Measurements from ENCODE around the gene CROT. TPM values are rescaled to one million over a fixed set of nuclear protein-coding genes. Genes with fewer than 3 reads are reported as not detected.

Gene CROT
- total RNA-seq, 3 donors from 2014 or later (not counting 1 experiment from before 2014, with no cell fraction given): 17.5 to 19.0 (median 17.9) TPM

GRCh38 chr7:87344446-87344845, 1.0 kb upstream of the CROT start:
- TF ChIP-seq CTCF (IDR thresholded peaks at IDR 0.05): no peak
- ATAC-seq (no peak), DNase-seq (peak in 1 of 2 donors; percentile 18)
- Mint-ChIP-seq H3K36me3 (no peaks in the 10 kb centered on the region), H3K27me3 (ENCODE audit: low read depth in 2 of 2) (no peaks in the 10 kb centered on the region), H3K4me1 (peaks cover 50 to 52% of the 10 kb centered on the region in 2 donors), H3K4me3 (peak overlapping the region; percentile 92), H3K9me3 (no peaks in the 10 kb centered on the region), H3K27ac (peak overlapping the region; percentile 91 to 96)
- Histone ChIP-seq H3K27me3 (ENCODE audit: control insufficient read depth, insufficient read depth, low read length) (no peaks in the 10 kb centered on the region), H3K36me3 (ENCODE audit: control insufficient read depth, insufficient read depth, low read length) (peaks cover 17% of the 10 kb centered on the region), H3K27ac (ENCODE audit: low read length) (peak overlapping the region; percentile 86), H3K4me3 (ENCODE audit: low read length) (peak overlapping the region; percentile 95), H3K9me3 (ENCODE audit: control insufficient read depth, insufficient read depth, low read length) (no peaks in the 10 kb centered on the region), H3K4me1 (ENCODE audit: control insufficient read depth, insufficient read depth, low read length) (peaks cover 8% of the 10 kb centered on the region)
- 25% methylated on average over 2 of the region's 2 CpGs for WGBS (ENCODE audit: insufficient coverage)
- intact Hi-C loops (cut with micrococcal nuclease): loop anchor here (2.0 to 10.0 kb wide), 2 partner anchors 126 to 190 kb away; partner anchors contain the start of genes DMTF1 and TMEM243

- 22% methylated on average over 8 of the region's 8 CpGs for WGBS (ENCODE audit: insufficient coverage)
- peaks cover 48 to 49% of the 10 kb centered on the region in 2 donors for H3K4me1 Mint-ChIP-seq
- Histone ChIP-seq H3K27ac (ENCODE audit: low read length) (peak overlapping the region; percentile 86), H3K4me1 (ENCODE audit: control insufficient read depth, insufficient read depth, low read length) (peaks cover 8% of the 10 kb centered on the region), H3K27me3 (ENCODE audit: control insufficient read depth, insufficient read depth, low read length) (no peaks in the 10 kb centered on the region), H3K4me3 (ENCODE audit: low read length) (peak overlapping the region; percentile 95), H3K9me3 (ENCODE audit: control insufficient read depth, insufficient read depth, low read length) (no peaks in the 10 kb centered on the region), H3K36me3 (ENCODE audit: control insufficient read depth, insufficient read depth, low read length) (peaks cover 27% of the 10 kb centered on the region)
- peak in 1 of 3 donors; percentile 10 for ATAC-seq
- no peak for TF ChIP-seq CTCF (IDR thresholded peaks at IDR 0.05)
- H3K4me3 Mint-ChIP-seq: peak overlapping the region; percentile 92
- H3K27ac Mint-ChIP-seq: peak overlapping the region; percentile 91 to 96
- peaks cover 9% of the 10 kb centered on the region for H3K36me3 Mint-ChIP-seq
- intact Hi-C loops (cut with micrococcal nuclease): loop anchor here (1.0 to 10.0 kb wide), 4 partner anchors 127 to 282 kb away; partner anchors contain the start of genes DMTF1, RUNDC3B and TMEM243
- H3K9me3 Mint-ChIP-seq: no peaks in the 10 kb centered on the region
- DNase-seq: no peak
- H3K27me3 Mint-ChIP-seq (ENCODE audit: low read depth in 2 of 2): no peaks in the 10 kb centered on the region
Measured at GRCh38 chr7:87345962-87346371, 503 bp downstream of the CROT start.

GRCh38 chr7:87347207-87347606, 1.7 kb downstream of the CROT start:
- Histone ChIP-seq H3K4me1 (ENCODE audit: control insufficient read depth, insufficient read depth, low read length) (peaks cover 8% of the 10 kb centered on the region), H3K4me3 (ENCODE audit: low read length) (no peak overlapping the region), H3K27me3 (ENCODE audit: control insufficient read depth, insufficient read depth, low read length) (no peaks in the 10 kb centered on the region), H3K9me3 (ENCODE audit: control insufficient read depth, insufficient read depth, low read length) (no peaks in the 10 kb centered on the region), H3K27ac (ENCODE audit: low read length) (no peak overlapping the region), H3K36me3 (ENCODE audit: control insufficient read depth, insufficient read depth, low read length) (peaks cover 35% of the 10 kb centered on the region)
- Mint-ChIP-seq H3K4me3 (peak overlapping the region; percentile 92), H3K36me3 (peaks cover 9% of the 10 kb centered on the region), H3K4me1 (peaks cover 40 to 41% of the 10 kb centered on the region in 2 donors), H3K27ac (peak overlapping the region in 1 of 2 donors; percentile 96), H3K27me3 (ENCODE audit: low read depth in 2 of 2) (no peaks in the 10 kb centered on the region), H3K9me3 (no peaks in the 10 kb centered on the region)
- no peak for TF ChIP-seq CTCF (IDR thresholded peaks at IDR 0.05)
- no peak for DNase-seq
- ATAC-seq: no peak
- intact Hi-C loops (cut with micrococcal nuclease): loop anchor here (10.0 kb wide), 1 partner anchor 192 kb away; the partner anchor contains the start of gene DMTF1
- 100% methylated on average over 1 of the region's 1 CpG for WGBS (ENCODE audit: insufficient coverage)

GRCh38 chr7:87347664-87348063, 2.2 kb downstream of the CROT start:
- Mint-ChIP-seq H3K9me3 (no peaks in the 10 kb centered on the region), H3K27me3 (ENCODE audit: low read depth in 2 of 2) (no peaks in the 10 kb centered on the region), H3K36me3 (peaks cover 9% of the 10 kb centered on the region), H3K27ac (no peak overlapping the region), H3K4me3 (no peak overlapping the region), H3K4me1 (peaks cover 40 to 41% of the 10 kb centered on the region in 2 donors)
- H3K9me3 ChIP-seq (ENCODE audit: control insufficient read depth, insufficient read depth, low read length): no peaks in the 10 kb centered on the region
- peaks cover 36% of the 10 kb centered on the region for H3K36me3 ChIP-seq (ENCODE audit: control insufficient read depth, insufficient read depth, low read length)
- peaks cover 8% of the 10 kb centered on the region for H3K4me1 ChIP-seq (ENCODE audit: control insufficient read depth, insufficient read depth, low read length)
- intact Hi-C loops (cut with micrococcal nuclease): loop anchor here (10.0 kb wide), 1 partner anchor 193 kb away; the partner anchor contains the start of gene DMTF1
- H3K27me3 ChIP-seq (ENCODE audit: control insufficient read depth, insufficient read depth, low read length): no peaks in the 10 kb centered on the region
- ATAC-seq (no peak), DNase-seq (no peak)
- no peak overlapping the region for H3K4me3 ChIP-seq (ENCODE audit: low read length)
- 90% methylated on average over 2 of the region's 2 CpGs for WGBS (ENCODE audit: insufficient coverage)
- no peak overlapping the region for H3K27ac ChIP-seq (ENCODE audit: low read length)
- TF ChIP-seq CTCF (IDR thresholded peaks at IDR 0.05): no peak

Data from natural killer cell (primary cell).